WERI-Rb-1 (cell line): ENCODE data around the gene SLC35G6.
"Not testable (repeated sequence)": the region's sequence is repeated elsewhere in the genome, so short reads cannot be mapped to it uniquely, and the experiment has no call there.

Experiments used
- DNase-seq: peaks from one replicate; pipeline ENCODE4 v3.0.0-alpha.2; 2020
- H3K27ac ChIP-seq: fragments of 250-450 bp; sonication (Bioruptor Pico); 2 replicates; pipeline ENCODE4 v1.5.1; 2020; ENCODE audit warnings: mild to moderate bottlenecking, moderate library complexity
- H3K27me3 ChIP-seq: fragments of 250-450 bp; sonication (Bioruptor Pico); 2 replicates; pipeline ENCODE4 v1.5.1; 2021; ENCODE audit warnings: mild to moderate bottlenecking, low read depth, moderate library complexity; ENCODE audit not compliant: insufficient read depth, severe bottlenecking
- H3K36me3 ChIP-seq: fragments of 250-450 bp; sonication (Bioruptor Pico); 2 replicates; pipeline ENCODE4 v1.5.1; 2020; ENCODE audit warnings: mild to moderate bottlenecking, moderate library complexity
- H3K4me3 ChIP-seq: 2 replicates; pipeline ENCODE4 v1.5.1; 2011; ENCODE audit warnings: low read depth, mild to moderate bottlenecking, control low read depth, low read length
- H3K9me3 ChIP-seq: fragments of 250-450 bp; sonication (Bioruptor Pico); 2 replicates; pipeline ENCODE4 v1.5.1; 2021; ENCODE audit warnings: mild to moderate bottlenecking, moderate library complexity; ENCODE audit not compliant: severe bottlenecking
- CTCF ChIP-seq: IDR thresholded peaks from 2 replicates; pipeline ENCODE4 v1.5.1; 2011; ENCODE audit warnings: low read depth, mild to moderate bottlenecking, control low read depth, inconsistent platforms, low read length

The SLC35G6 gene

GRCh38 chr17:7468290-7468689, 13.0 kb upstream of the SLC35G6 start:
- no peak overlapping the region for H3K4me3 ChIP-seq
- TF ChIP-seq CTCF: no peak
- H3K36me3 ChIP-seq: peaks cover 16% of the 10 kb centered on the region
- no peaks in the 10 kb centered on the region for H3K9me3 ChIP-seq
- H3K27me3 ChIP-seq: no peaks in the 10 kb centered on the region
- H3K27ac ChIP-seq: no peak overlapping the region
- DNase-seq: no peak

GRCh38 chr17:7468804-7469389, 12.3 kb upstream of the SLC35G6 start:
- DNase-seq: no peak
- Histone ChIP-seq H3K27ac (no peak overlapping the region), H3K9me3 (no peaks in the 10 kb centered on the region), H3K27me3 (no peaks in the 10 kb centered on the region), H3K36me3 (peaks cover 10% of the 10 kb centered on the region), H3K4me3 (no peak overlapping the region)
- TF ChIP-seq CTCF: no peak

- not testable (repeated sequence) for H3K27ac ChIP-seq, H3K9me3 ChIP-seq, H3K4me3 ChIP-seq, DNase-seq, H3K36me3 ChIP-seq, H3K27me3 ChIP-seq
Measured at GRCh38 chr17:7469843-7470242, 11.4 kb upstream of the SLC35G6 start.

GRCh38 chr17:7470457-7470973, 10.7 kb upstream of the SLC35G6 start:
- not testable (repeated sequence) for DNase-seq, H3K27me3 ChIP-seq, H3K9me3 ChIP-seq

GRCh38 chr17:7471729-7472128, 9.5 kb upstream of the SLC35G6 start:
- DNase-seq: no peak
- no peak overlapping the region for H3K4me3 ChIP-seq
- H3K27me3 ChIP-seq: no peaks in the 10 kb centered on the region
- H3K36me3 ChIP-seq: peaks cover 2% of the 10 kb centered on the region
- no peaks in the 10 kb centered on the region for H3K9me3 ChIP-seq
- no peak overlapping the region for H3K27ac ChIP-seq
- TF ChIP-seq CTCF: no peak

More at GRCh38 chr17:7470457-7470973, 10.7 kb upstream of the SLC35G6 start:
- H3K4me3 ChIP-seq, H3K27ac ChIP-seq, H3K36me3 ChIP-seq: not testable (repeated sequence)

- not testable (repeated sequence) for H3K27ac ChIP-seq, H3K36me3 ChIP-seq, H3K9me3 ChIP-seq, H3K4me3 ChIP-seq, H3K27me3 ChIP-seq, DNase-seq
Measured at GRCh38 chr17:7474767-7475166, 6.5 kb upstream of the SLC35G6 start.

- H3K4me3 ChIP-seq: no peak overlapping the region
- TF ChIP-seq CTCF: no peak
- H3K27ac ChIP-seq: no peak overlapping the region
- H3K27me3 ChIP-seq: no peaks in the 10 kb centered on the region
- no peak for DNase-seq
- no peaks in the 10 kb centered on the region for H3K36me3 ChIP-seq
- H3K9me3 ChIP-seq: no peaks in the 10 kb centered on the region
Measured at GRCh38 chr17:7475764-7476422, 5.4 kb upstream of the SLC35G6 start.
